GM21825 (cell line): Measurements from ENCODE around the gene GALNT9.

ENCODE experiments used
- ATAC-seq: cut with Tn5 transposase; IDR thresholded peaks from one replicate; pipeline ENCODE4 v1.9.1; 2021; ENCODE audit warnings: mild to moderate bottlenecking, moderate library complexity; ENCODE audit not compliant: unreplicated experiment

Gene GALNT9

DNA sequence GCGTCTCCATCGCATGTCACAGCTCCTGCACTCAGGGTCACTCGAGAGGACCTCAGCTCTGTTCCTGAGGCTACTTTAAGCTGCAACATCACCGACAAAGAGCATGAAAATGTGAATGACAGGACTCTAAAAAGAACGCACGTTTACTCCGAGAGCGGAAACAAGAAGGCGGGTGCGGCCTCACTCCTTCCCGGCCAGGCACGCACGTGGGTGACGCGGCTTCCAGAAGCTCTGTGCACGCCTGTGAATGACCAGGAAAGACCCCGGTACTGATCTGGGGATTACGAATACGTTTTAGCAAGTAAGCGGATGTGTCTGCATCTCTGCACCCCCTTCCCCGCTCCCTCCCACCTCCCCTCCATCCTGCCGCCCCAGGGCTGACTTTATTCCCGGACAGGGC is 15.2 kb upstream of the GALNT9 start:
- no peak for ATAC-seq

DNA sequence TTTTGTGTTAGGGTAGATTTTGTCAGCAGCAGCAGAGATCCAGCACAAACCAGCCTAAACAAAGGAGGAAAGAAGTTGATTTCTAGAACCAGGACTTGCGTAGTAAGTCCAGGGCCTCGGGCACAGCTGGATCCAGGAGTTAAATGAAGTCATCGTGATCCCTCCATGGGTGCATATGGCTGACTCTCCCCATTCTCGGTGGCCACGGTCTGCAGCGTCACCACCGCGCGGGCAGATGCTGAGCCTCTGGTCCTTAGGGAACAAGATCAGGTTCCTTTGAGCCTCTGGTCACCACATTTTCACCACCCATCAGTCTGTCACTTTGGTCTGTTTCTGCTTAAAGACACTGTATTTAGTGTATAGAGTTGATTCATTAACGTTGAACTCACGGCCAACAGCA is 14.8 kb upstream of the GALNT9 start:
- no peak for ATAC-seq

DNA sequence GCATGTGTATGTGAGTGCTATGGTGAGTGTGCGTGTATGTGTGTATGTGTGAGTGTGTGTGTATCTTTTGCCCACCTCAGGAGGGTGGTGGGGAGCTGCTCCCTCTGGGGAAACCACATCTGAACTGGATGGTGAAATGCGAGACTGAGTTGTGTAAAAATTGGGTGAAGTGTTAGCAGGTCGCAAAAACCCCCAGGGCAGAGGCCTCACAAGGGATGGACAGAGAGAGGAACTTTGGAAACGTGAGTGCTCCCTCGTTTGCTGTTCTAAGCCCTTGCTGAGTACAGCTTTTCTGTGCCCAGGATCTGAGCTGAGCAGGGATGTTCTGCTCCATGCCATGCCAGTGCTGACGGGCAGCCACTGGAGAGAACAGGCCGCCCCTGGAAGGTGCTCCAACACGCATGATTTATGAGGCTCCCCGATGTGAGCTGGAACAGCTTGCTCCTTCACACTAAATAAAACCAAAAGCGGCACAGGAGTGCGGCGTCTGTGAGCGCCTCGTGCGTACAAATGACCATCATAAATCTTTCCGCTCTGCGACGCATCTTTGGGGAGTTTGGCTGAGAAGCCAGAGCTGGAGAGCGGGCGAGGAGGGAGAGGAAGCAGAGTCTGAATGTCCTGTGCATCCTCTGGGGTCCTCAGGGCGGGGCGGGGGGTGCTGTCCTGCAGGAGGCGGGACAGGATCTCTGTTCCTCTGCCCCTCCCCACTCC is 14.1 kb upstream of the GALNT9 start:
- ATAC-seq, result no peak

DNA sequence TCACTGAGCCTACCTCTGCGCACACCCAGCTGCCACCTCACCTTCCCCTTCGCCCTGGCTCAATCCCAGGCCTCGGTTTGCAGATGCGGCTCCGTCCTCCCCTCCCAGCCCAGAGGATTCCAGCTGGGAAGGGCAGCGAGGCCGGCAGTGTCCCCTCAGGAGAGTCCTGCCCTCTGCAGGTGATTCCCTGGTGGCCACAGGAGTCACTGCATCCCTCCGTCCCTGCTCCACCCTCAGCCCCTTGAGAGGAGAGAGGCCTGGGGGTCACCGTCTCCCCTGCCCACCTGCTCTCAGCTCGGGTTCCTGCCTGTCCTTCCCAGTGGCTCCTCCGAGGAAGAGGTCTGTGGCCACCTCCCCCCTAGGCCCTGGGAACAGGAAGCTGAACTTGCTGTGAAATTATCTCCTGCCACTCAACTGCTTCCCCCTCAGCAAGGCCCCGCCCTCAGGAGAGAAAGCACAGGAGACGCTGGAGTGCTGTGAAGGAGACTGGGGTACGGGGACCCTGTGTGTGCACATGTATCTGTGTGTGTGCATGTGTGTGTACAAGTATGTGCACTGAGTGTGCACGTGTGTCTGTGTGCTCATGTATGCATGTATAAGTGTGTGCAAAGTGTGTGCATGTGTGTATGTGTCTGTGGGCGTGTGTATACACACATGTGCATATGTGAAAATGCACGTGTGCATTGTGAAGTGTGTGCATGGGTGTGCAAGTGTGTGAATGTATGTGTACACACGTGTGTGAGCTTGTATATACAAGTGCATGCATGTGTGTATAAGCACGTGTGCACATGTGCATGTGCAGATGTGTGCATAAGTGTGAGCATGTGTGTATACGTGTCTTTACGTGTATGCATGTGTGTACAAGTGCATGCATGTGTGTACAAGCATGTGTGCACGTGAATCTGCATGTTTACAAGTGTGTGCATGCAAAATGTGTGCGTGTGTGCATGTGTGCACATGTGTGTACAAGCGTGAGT is 13.2 kb upstream of the GALNT9 start:
- ATAC-seq, result no peak

DNA sequence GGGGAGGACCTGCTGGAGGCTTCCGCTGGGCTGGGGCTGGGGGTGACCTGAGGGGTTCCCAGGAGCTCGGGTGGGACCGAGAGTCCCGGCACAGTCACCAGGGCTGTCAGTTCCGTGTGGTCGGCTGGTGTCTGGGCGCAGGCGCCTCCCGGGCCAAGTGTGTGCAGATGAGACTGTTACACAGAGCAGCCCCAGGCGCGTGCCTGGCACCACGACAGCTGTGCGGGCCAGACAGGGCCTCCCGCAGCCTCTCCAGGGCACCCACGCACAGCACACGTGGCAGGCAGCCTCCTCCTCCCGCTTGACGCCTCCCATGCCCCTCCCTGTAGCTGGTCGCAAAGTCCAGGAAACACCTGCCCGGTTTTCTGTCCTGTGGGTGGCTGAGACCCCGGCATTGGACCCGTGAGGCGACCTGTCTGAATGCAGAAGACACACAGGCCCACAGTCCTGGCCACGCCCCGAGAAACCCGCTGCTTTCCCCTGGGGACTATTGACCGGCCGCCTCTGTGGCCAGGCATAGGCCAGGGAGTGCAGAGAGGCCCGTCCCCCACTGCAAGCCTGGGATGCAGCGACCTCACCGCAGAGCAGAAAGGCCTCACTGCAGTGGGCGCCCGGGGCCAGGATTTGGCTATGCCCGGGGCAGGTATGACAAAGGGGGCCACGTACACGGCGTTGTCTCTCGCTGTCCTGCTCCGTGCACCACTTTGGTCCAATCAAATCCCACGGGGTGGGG is 12.1 kb upstream of the GALNT9 start:
- ATAC-seq, result no peak

DNA sequence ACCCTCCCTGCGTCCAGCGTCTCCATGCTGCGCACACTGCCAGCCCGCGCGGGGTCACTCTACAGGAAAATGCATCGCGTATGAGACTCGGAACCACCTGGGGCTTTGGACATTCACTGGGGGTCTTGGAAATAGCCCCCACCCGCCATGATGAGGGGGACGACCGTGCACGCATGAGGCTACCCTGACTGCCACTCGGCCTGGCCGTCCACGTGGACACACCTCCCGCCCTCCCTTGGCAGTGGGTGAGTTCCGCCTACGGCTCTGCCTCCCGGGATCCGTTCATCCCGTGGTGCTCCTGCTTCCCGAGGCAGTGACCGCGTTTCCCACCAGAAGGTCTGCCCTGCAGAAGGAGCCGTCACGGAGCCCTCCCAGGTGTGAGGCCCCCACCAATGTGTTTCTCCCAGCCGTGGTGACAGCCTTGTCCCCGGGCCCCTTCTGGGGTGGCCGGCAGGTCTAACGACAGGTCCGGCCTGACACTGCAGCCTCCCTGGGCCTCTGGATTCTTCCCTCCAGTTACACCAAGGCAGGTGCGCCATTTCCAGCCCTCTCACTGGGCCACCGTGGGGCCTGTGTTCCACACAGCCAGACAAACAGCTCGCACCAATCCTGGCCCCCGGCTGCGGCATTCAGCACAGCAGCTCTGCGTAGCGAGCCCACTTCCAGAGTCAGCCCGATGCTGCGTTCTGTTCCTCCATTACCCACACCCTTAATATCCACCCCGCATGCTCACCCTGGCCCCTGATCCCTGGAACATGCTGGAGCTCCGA is 11.1 kb upstream of the GALNT9 start:
- no peak for ATAC-seq

DNA sequence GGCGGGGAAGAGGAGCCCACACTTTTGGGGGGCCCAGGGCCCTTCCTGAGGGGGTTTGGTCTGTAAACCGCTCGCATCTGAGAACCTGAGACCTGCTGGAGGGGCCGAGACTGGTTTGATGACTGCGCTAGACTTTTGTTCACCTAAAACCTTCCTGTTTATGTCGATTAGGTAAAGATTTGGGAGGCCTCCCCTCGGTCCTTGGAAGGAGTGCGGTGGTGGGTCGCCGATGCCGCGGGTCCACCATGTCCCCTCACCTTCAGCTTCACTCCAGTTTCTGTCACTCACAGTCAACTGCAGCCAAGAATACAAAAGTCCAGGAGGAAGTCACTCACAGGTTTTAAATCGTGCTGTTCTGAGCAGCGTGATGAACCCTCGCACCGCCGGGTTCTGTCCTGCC is 10.5 kb upstream of the GALNT9 start:
- ATAC-seq, result no peak

DNA sequence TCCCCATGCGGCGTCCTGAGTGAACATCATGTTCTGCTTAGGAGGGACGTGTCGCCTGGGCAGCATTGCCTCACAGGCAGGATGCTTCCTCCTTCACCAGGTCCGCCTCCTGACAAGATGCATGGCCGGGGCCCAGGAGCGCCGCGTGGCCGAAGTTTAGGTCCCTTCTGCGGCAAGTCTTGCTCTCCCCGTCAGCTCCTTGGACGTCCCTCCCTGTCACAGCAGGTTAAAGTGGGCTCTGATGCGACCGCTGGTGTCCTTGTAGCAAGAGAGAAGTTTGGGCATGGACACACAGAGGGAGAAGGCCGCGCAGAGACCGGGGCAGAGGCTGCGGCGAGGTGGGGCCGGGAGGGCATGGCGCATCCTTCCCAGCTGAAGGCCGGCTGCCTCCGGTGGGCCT is 9.4 kb upstream of the GALNT9 start:
- ATAC-seq, result no peak

DNA sequence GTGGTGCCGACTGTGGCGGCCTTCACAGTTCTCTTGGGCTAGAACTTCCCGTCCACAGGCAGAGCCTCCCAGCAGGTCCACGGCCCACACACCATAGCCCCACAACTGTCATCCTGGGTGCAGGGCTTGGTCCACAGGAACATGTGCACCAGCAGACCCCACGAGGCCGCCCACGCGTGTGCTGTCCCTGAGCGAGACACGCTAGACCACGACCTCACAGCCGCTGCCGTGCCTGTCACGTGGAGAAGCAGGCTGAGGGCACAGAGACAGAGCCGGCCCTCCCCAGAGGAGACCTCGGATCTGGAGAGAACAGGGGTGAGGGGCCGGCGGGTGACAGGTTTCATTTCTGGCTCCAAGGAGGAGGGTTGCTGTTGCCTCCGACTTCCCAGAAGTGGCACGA is 8.9 kb upstream of the GALNT9 start:
- ATAC-seq, result no peak

DNA sequence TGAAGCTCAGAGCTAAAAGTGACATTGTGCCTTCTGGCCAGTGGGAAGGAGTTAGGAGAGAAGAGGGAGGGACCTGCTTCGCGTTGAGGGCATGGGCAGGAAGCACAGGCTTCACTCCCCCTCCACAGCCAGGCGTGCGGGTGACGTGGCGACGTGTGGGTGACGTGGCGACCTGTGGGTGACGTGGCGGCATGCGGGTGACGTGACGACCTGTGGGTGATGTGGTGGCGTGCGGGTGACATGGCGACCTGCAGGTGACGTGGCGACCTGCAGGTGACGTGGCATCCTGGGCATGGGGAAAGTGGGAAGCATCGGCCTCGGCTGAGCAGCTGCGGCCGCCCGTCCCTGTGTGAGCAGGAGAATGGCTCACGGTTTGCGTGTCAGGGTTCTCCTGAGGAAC is 8.2 kb upstream of the GALNT9 start:
- ATAC-seq, result no peak

DNA sequence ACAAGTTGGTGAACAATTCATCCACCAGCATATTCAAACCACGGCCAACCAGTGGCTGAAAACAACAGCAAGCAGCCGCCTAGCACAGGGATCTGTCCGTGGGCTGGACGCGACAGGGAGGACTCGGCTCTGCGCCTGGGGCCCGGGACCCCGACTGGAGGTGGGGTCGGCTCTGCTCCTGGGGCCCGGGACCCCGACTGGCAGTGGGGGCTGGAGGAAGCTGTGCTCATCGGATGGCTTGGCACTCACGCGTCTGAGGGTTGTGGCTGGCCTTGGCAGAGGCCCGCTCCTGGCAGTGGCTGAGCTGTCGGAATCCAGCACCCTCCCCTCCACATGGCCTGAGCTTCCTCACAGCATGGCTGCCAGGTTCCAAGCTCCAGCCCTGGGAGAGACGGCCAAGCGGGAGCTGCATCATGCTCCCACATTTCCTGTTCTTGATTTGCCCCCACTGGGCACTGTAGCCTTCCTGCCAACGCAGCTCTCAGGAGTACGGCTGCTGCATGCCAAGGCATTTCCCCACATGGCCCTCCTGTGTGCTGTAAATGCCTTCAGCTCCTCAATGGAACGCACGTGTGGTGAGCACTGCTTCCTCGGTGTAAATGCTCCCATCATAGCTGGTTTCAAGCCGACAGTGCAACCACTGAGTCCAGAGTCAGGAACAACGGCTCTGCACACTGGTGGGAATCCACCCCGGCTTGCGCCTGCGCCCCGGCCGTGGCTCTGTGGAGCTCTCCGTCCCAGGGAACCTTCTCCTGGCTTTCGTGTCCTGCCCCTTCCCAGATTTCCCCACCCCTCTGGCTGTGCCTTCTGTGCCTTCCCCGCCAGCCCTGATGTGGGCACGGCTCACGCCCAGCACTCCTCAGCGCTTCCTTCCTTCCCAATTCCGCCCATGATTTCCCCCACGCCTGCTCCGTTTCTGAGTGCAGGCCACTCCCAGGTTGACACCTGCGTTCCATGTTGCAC is 7.3 kb upstream of the GALNT9 start:
- no peak for ATAC-seq

DNA sequence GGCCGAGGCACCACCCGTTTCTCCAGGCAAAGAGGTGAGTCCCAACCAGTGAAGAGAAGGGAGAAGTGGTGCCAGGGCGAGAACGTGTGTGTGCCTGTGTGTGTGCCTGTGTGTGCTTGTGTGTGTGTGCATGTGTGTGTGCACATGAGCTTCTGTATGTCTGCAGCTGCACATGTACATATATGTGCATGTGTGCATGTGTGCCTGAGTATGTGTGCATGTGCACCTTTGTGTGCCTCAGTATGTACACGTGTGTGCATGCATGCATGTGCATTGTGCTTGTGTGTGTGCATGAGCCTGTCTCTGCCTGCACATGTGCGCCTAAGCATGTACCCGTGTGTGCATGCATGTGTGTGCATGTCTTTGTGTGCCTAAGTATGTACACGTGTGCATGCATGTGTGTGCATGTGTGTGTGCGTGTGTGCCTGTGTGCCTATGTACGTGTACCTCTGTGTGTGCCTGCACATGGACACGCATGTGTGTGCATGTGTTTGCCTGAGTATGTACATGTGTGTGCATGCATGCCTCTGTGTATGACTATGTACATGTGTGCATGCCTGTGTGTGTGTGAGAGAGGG is 5.9 kb upstream of the GALNT9 start:
- no peak for ATAC-seq

DNA sequence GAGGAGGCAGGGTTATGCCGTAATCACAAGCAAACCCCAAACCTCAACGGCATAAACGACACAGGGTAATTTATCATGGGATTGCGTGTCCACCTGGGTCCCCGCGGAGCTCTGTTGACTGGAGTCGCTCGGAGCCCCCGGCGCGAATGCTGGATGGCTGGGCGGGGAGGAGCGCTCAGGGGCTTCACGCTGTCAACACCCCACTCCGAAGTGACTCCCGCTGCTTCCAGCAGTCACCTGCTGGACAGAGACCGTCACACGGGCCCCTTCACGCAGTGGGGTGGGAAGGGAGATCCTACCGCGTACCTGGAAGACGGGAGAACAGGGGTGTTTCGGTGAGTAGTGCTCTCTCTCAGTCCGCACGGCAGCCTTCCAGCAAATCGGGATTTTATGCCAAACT is 4.4 kb upstream of the GALNT9 start:
- ATAC-seq, result no peak

DNA sequence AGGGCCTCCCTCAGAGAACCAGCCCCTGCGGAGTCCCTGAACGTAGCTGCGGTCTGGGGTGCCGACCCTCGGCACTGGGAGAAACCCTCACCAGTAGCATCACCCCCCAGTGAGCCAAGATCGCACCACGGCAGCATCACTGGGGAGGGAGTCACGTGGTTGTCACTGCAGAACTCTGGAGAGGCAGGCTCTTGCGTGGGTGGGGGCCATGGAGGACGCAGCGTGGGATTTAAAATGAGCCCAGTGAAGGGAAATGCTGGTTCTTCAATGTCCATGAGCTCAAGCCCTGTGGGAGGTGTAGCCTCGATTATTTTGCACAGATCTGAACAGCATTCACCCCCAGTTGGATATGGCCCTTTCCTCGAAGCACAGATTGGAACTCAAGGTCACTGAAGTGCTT is 3.9 kb upstream of the GALNT9 start:
- ATAC-seq, result no peak

DNA sequence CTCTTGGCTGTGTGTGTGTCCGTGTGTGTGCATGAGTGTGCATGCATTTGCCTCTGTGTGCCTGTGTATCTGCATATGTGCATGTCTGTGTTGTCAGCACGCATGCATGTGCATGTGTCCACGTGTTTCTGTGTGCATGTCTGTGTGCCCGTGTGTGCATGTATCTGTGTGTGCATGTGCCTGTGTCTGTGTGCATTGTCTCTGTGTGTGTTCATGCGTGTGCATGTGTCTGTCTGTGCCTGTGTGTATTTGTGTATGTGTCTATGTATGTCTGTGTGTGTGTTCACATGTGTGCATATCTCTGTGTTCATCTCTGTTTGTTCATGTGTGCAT is 1.1 kb upstream of the GALNT9 start:
- ATAC-seq, result no peak

DNA sequence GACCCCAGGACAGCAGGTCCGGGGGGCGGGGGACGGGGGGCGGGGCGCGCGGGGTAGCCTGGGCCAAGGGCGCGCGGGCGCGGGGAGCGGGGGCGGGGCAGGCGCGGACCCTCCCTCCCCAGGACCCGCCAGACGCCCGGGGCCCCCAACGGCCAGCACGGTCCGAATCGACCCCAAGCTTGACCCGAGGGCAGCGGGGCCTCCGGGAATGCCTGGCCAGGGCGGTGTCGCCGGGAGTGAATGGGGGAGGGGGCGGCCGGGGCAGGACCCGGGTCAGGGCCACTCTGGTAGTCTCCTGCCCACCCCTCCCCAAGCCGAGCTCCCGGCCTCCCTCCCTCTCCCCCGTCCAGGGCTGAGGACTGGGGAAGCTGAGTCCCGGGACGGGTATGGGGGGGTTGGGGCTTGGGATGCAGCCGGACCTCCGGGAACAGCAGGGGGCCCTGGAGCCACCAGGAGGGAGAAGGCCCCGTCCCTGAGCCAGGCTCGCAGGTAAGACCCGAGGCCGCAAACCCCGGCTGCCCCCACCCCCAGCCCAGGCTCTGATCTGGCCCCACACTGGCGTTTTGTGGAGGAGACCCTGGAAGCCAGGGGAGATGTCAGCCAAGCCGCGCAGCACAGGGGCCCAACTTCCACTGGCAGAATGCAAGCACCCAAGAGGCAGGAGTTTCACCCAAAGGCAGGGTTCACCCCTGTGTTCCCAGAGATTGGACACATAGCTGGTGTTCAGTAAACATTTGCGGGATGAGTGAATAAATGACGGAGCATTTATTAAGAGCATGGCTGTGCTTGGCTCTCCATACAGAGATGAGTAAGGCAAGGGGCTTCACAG is 545 bp upstream of the GALNT9 start:
- ATAC-seq, result no peak

DNA sequence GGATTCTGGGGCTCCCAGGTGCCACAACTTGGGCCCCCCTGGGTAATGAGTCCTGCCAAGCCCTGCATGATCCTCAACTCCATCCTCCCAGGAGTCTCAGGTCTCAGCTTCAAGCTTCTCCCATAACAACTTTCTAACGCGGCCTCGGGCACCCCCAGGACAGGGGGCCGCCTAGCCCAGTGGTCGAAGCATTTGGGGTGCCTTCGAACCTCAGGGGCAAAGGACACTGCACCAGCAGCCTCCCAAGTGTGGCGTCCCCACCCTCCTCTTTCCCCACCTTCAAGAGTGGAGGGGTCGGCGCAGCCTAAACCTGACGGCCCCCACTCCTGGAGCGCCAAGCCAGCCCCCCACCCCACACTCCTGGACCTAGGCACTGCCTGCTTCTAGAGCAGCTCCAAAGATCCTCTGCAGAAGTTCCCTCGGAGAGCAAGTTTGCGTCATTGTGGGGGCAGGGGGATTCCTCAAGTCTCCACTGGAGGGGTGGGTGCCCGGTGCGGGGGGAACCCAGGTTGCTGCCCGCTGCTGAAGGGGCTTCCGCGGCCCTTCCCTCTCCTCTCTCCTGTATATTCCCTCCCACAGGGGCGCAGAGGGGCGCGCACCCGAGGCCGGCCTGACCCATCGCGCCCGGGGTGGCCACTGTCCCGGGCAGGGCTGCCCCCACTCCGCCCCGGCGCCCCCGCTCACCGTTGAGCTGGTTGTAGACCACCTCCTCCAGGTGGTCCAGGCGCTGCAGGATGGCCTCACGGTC is 933 bp downstream of the GALNT9 start:
- no peak for ATAC-seq
